ENCODE results near the gene SP100.

Gene SP100

GRCh38 chr2:230520061-230520874 lies 104.3 kb downstream of the SP100 start:
- Histone ChIP-seq H3K4me3 (ENCODE audit: low read length) (no peak overlapping the region), H3K9me3 (ENCODE audit: control insufficient read depth, low read depth, low read length) (peaks cover 6% of the 10 kb centered on the region), H3K4me1 (ENCODE audit: control insufficient read depth, low read depth, low read length) (no peaks in the 10 kb centered on the region), H3K27ac (ENCODE audit: low read length) (no peak overlapping the region), H3K9ac (ENCODE audit: low read length) (no peak overlapping the region), H3K36me3 (ENCODE audit: control insufficient read depth, low read depth, low read length) (no peaks in the 10 kb centered on the region), H3K27me3 (ENCODE audit: control insufficient read depth, insufficient read depth, low read length) (no peaks in the 10 kb centered on the region)

GRCh38 chr2:230520875-230521155 lies 104.8 kb downstream of the SP100 start:
- H3K27me3 ChIP-seq (ENCODE audit: control insufficient read depth, insufficient read depth, low read length): no peaks in the 10 kb centered on the region
- no peaks in the 10 kb centered on the region for H3K36me3 ChIP-seq (ENCODE audit: control insufficient read depth, low read depth, low read length)
- H3K9me3 ChIP-seq (ENCODE audit: control insufficient read depth, low read depth, low read length): peaks cover 11% of the 10 kb centered on the region
- H3K9ac ChIP-seq (ENCODE audit: low read length): no peak overlapping the region
- H3K27ac ChIP-seq (ENCODE audit: low read length): no peak overlapping the region
- H3K4me1 ChIP-seq (ENCODE audit: control insufficient read depth, low read depth, low read length): no peaks in the 10 kb centered on the region
- H3K4me3 ChIP-seq (ENCODE audit: low read length): no peak overlapping the region

GRCh38 chr2:230521386-230521785 lies 105.4 kb downstream of the SP100 start:
- Histone ChIP-seq H3K27me3 (ENCODE audit: control insufficient read depth, insufficient read depth, low read length) (no peaks in the 10 kb centered on the region), H3K4me1 (ENCODE audit: control insufficient read depth, low read depth, low read length) (no peaks in the 10 kb centered on the region), H3K9me3 (ENCODE audit: control insufficient read depth, low read depth, low read length) (peaks cover 12% of the 10 kb centered on the region), H3K4me3 (ENCODE audit: low read length) (no peak overlapping the region), H3K36me3 (ENCODE audit: control insufficient read depth, low read depth, low read length) (no peaks in the 10 kb centered on the region), H3K27ac (ENCODE audit: low read length) (no peak overlapping the region), H3K9ac (ENCODE audit: low read length) (no peak overlapping the region)

- Histone ChIP-seq H3K36me3 (ENCODE audit: control insufficient read depth, low read depth, low read length) (no peaks in the 10 kb centered on the region), H3K27me3 (ENCODE audit: control insufficient read depth, insufficient read depth, low read length) (no peaks in the 10 kb centered on the region), H3K9ac (ENCODE audit: low read length) (no peak overlapping the region), H3K4me1 (ENCODE audit: control insufficient read depth, low read depth, low read length) (no peaks in the 10 kb centered on the region), H3K4me3 (ENCODE audit: low read length) (no peak overlapping the region), H3K9me3 (ENCODE audit: control insufficient read depth, low read depth, low read length) (peaks cover 12% of the 10 kb centered on the region), H3K27ac (ENCODE audit: low read length) (no peak overlapping the region)
Measured at GRCh38 chr2:230525682-230526081, 109.7 kb downstream of the SP100 start.

- Histone ChIP-seq H3K4me3 (ENCODE audit: low read length) (no peak overlapping the region), H3K27me3 (ENCODE audit: control insufficient read depth, insufficient read depth, low read length) (no peaks in the 10 kb centered on the region), H3K9ac (ENCODE audit: low read length) (no peak overlapping the region), H3K27ac (ENCODE audit: low read length) (no peak overlapping the region), H3K4me1 (ENCODE audit: control insufficient read depth, low read depth, low read length) (no peaks in the 10 kb centered on the region), H3K36me3 (ENCODE audit: control insufficient read depth, low read depth, low read length) (no peaks in the 10 kb centered on the region), H3K9me3 (ENCODE audit: control insufficient read depth, low read depth, low read length) (no peaks in the 10 kb centered on the region)
Measured at GRCh38 chr2:230537531-230537976, 121.6 kb downstream of the SP100 start.

GRCh38 chr2:230540332-230540731 lies 124.3 kb downstream of the SP100 start:
- H3K27me3 ChIP-seq (ENCODE audit: control insufficient read depth, insufficient read depth, low read length): no peaks in the 10 kb centered on the region

GRCh38 chr2:230541934-230542380 lies 126.0 kb downstream of the SP100 start:
- Histone ChIP-seq H3K27me3 (ENCODE audit: control insufficient read depth, insufficient read depth, low read length) (no peaks in the 10 kb centered on the region), H3K4me1 (ENCODE audit: control insufficient read depth, low read depth, low read length) (no peaks in the 10 kb centered on the region), H3K27ac (ENCODE audit: low read length) (no peak overlapping the region)

More at GRCh38 chr2:230540332-230540731, 124.3 kb downstream of the SP100 start:
- Histone ChIP-seq H3K36me3 (ENCODE audit: control insufficient read depth, low read depth, low read length) (no peaks in the 10 kb centered on the region), H3K9ac (ENCODE audit: low read length) (no peak overlapping the region), H3K27ac (ENCODE audit: low read length) (no peak overlapping the region), H3K4me3 (ENCODE audit: low read length) (no peak overlapping the region), H3K4me1 (ENCODE audit: control insufficient read depth, low read depth, low read length) (no peaks in the 10 kb centered on the region), H3K9me3 (ENCODE audit: control insufficient read depth, low read depth, low read length) (no peaks in the 10 kb centered on the region)

GRCh38 chr2:230542751-230543150 lies 126.8 kb downstream of the SP100 start:
- Histone ChIP-seq H3K36me3 (ENCODE audit: control insufficient read depth, low read depth, low read length) (no peaks in the 10 kb centered on the region), H3K4me3 (ENCODE audit: low read length) (no peak overlapping the region), H3K4me1 (ENCODE audit: control insufficient read depth, low read depth, low read length) (no peaks in the 10 kb centered on the region), H3K27ac (ENCODE audit: low read length) (no peak overlapping the region), H3K27me3 (ENCODE audit: control insufficient read depth, insufficient read depth, low read length) (no peaks in the 10 kb centered on the region), H3K9ac (ENCODE audit: low read length) (no peak overlapping the region), H3K9me3 (ENCODE audit: control insufficient read depth, low read depth, low read length) (no peaks in the 10 kb centered on the region)

More at GRCh38 chr2:230541934-230542380, 126.0 kb downstream of the SP100 start:
- Histone ChIP-seq H3K9me3 (ENCODE audit: control insufficient read depth, low read depth, low read length) (no peaks in the 10 kb centered on the region), H3K9ac (ENCODE audit: low read length) (no peak overlapping the region), H3K4me3 (ENCODE audit: low read length) (no peak overlapping the region), H3K36me3 (ENCODE audit: control insufficient read depth, low read depth, low read length) (no peaks in the 10 kb centered on the region)

GRCh38 chr2:230552181-230552580 lies 136.2 kb downstream of the SP100 start:
- no peaks in the 10 kb centered on the region for H3K9me3 ChIP-seq (ENCODE audit: control insufficient read depth, low read depth, low read length)
- no peaks in the 10 kb centered on the region for H3K36me3 ChIP-seq (ENCODE audit: control insufficient read depth, low read depth, low read length)
- H3K9ac ChIP-seq (ENCODE audit: low read length): no peak overlapping the region
- no peak overlapping the region for H3K27ac ChIP-seq (ENCODE audit: low read length)
- H3K4me1 ChIP-seq (ENCODE audit: control insufficient read depth, low read depth, low read length): no peaks in the 10 kb centered on the region
- no peak overlapping the region for H3K4me3 ChIP-seq (ENCODE audit: low read length)
- no peaks in the 10 kb centered on the region for H3K27me3 ChIP-seq (ENCODE audit: control insufficient read depth, insufficient read depth, low read length)

GRCh38 chr2:230557065-230557464 lies 141.1 kb downstream of the SP100 start:
- Histone ChIP-seq H3K9ac (ENCODE audit: low read length) (no peak overlapping the region), H3K4me1 (ENCODE audit: control insufficient read depth, low read depth, low read length) (no peaks in the 10 kb centered on the region), H3K9me3 (ENCODE audit: control insufficient read depth, low read depth, low read length) (no peaks in the 10 kb centered on the region), H3K27me3 (ENCODE audit: control insufficient read depth, insufficient read depth, low read length) (no peaks in the 10 kb centered on the region), H3K4me3 (ENCODE audit: low read length) (no peak overlapping the region), H3K27ac (ENCODE audit: low read length) (no peak overlapping the region), H3K36me3 (ENCODE audit: control insufficient read depth, low read depth, low read length) (no peaks in the 10 kb centered on the region)

GRCh38 chr2:230564805-230565779 lies 149.1 kb downstream of the SP100 start:
- H3K9me3 ChIP-seq (ENCODE audit: control insufficient read depth, low read depth, low read length): no peaks in the 10 kb centered on the region
- no peak overlapping the region for H3K9ac ChIP-seq (ENCODE audit: low read length)
- H3K27ac ChIP-seq (ENCODE audit: low read length): no peak overlapping the region
- H3K27me3 ChIP-seq (ENCODE audit: control insufficient read depth, insufficient read depth, low read length): no peaks in the 10 kb centered on the region
- no peaks in the 10 kb centered on the region for H3K36me3 ChIP-seq (ENCODE audit: control insufficient read depth, low read depth, low read length)
- H3K4me1 ChIP-seq (ENCODE audit: control insufficient read depth, low read depth, low read length): no peaks in the 10 kb centered on the region
- no peak overlapping the region for H3K4me3 ChIP-seq (ENCODE audit: low read length)
